Upper lobe of left lung (tissue), 4 donors: ENCODE results near the gene IFNLR1.

Experiments used
- POLR2A ChIP-seq, 4 donors: fragments of 450-650 bp; IDR thresholded peaks; one replicate each; pipeline ENCODE4 v1.5.1; 2016 to 2017; ENCODE audit warnings: antibody characterized with exemption in 4 of 4, mild to moderate bottlenecking in 2 of 4
- TF ChIP-seq, protein P1 (sequence below), 6 experiments: fragments of 450-650 bp in 4 of 6; fragments of 200-600 bp in 2 of 6; sonication (generic) in 2 of 6; IDR thresholded peaks; one replicate each; pipeline ENCODE4 v1.5.1; 2016 to 2019; ENCODE audit warnings: antibody characterized with exemption in 6 of 6

DNA sequence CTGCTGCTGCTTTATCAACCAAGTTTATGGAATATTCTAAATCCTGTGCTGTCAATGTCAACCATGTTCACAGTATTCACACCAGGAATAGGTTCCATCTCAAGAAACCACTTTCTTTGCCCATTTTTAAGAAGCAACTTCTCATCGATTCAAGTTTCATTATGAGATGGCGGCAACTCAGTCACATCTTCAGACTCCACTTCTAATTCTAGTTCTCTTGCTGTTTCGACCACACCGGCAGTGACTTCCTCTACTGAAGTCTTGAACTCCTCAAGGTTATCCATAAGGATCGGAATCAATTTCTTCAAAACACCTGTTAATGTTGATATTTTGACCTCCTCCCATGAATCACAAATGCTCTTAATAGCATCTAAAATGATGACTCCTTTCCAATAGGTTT is 39.7 kb upstream of the IFNLR1 start:
- TF ChIP-seq, protein P1, sequence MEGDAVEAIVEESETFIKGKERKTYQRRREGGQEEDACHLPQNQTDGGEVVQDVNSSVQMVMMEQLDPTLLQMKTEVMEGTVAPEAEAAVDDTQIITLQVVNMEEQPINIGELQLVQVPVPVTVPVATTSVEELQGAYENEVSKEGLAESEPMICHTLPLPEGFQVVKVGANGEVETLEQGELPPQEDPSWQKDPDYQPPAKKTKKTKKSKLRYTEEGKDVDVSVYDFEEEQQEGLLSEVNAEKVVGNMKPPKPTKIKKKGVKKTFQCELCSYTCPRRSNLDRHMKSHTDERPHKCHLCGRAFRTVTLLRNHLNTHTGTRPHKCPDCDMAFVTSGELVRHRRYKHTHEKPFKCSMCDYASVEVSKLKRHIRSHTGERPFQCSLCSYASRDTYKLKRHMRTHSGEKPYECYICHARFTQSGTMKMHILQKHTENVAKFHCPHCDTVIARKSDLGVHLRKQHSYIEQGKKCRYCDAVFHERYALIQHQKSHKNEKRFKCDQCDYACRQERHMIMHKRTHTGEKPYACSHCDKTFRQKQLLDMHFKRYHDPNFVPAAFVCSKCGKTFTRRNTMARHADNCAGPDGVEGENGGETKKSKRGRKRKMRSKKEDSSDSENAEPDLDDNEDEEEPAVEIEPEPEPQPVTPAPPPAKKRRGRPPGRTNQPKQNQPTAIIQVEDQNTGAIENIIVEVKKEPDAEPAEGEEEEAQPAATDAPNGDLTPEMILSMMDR (IDR thresholded peaks at IDR 0.05): no peak
- TF ChIP-seq POLR2A (IDR thresholded peaks at IDR 0.05): no peak
